Astrocyte (in vitro differentiated cells and primary cell): ENCODE data around the gene GRK5.

Source experiments
- EZH2 ChIP-seq: IDR thresholded peaks from 2 replicates; pipeline ENCODE4 v1.6.1; 2012; ENCODE audit warnings: mild to moderate bottlenecking, low read length, inconsistent platforms; ENCODE audit not compliant: insufficient read depth
- TF ChIP-seq, protein P1 (sequence below): IDR thresholded peaks from 2 replicates; pipeline ENCODE4 v1.5.1; 2011; ENCODE audit warnings: low read depth, mild to moderate bottlenecking, inconsistent platforms, low read length, moderate library complexity; ENCODE audit not compliant: insufficient read depth

DNA sequence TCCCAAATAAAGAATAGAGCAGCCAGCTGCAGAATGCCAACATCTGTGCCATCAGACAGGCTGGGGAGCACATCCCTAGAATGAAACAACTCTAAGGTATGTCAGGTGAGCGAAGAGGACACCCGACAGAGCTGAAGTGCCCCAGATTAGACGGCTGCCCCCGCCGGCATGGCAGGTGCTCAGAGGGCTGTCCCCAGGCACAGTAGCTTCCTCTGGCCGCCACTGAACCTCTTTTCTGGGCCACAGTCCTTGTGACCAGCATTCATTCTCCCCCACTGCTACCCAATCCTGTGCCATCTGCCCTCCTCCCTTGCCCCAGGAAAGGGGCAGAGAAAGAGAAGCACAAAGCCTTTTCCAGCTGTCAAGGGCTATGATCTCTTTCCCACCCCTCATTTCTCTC, 293.4 kb downstream of the GRK5 start:
- TF ChIP-seq, protein P1, sequence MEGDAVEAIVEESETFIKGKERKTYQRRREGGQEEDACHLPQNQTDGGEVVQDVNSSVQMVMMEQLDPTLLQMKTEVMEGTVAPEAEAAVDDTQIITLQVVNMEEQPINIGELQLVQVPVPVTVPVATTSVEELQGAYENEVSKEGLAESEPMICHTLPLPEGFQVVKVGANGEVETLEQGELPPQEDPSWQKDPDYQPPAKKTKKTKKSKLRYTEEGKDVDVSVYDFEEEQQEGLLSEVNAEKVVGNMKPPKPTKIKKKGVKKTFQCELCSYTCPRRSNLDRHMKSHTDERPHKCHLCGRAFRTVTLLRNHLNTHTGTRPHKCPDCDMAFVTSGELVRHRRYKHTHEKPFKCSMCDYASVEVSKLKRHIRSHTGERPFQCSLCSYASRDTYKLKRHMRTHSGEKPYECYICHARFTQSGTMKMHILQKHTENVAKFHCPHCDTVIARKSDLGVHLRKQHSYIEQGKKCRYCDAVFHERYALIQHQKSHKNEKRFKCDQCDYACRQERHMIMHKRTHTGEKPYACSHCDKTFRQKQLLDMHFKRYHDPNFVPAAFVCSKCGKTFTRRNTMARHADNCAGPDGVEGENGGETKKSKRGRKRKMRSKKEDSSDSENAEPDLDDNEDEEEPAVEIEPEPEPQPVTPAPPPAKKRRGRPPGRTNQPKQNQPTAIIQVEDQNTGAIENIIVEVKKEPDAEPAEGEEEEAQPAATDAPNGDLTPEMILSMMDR: no peak
- TF ChIP-seq EZH2: no peak
